H1 (cell line): ENCODE results near the gene TMEM253. TPM values are rescaled to one million over a fixed set of nuclear protein-coding genes. Genes with fewer than 3 reads are reported as not detected.

ENCODE experiments used
- CTCF ChIA-PET: fragments of 300-600 bp; sonication (Branson Sonifier 250); formaldehyde crosslinking; loops from one replicate; lab custom pipeline; 2021; ENCODE audit not compliant: partially characterized antibody; lab: Charles Lee
- POLR2A ChIA-PET: fragments of 300-600 bp; sonication (Branson Sonifier 250); formaldehyde crosslinking; loops from one replicate; lab custom pipeline; 2021; ENCODE audit warnings: inconsistent platforms; ENCODE audit not compliant: partially characterized antibody; lab: Charles Lee
- DNase-seq, 2 experiments: peaks; one replicate each; pipeline versions ENCODE4 v3.0.0 to v3.0.0-alpha.2; 2010 to 2022; ENCODE audit warnings: low spot score in 2 of 2, low read depth in 1 of 2, mixed read lengths in 1 of 2
- FAIRE-seq: peaks from 2 replicates; lab custom pipeline; 2011; peaks lifted over from hg19 to GRCh38; lab: Jason Lieb, UNC
- H2AFZ ChIP-seq: 2 replicates; pipeline ENCODE4 v1.8.1; 2012; ENCODE audit warnings: low read length, inconsistent platforms
- H2AK5ac ChIP-seq: 2 replicates; pipeline ENCODE4 v1.6.1; 2013; ENCODE audit warnings: low read depth, low read length
- H2BK120ac ChIP-seq: replicated peaks from 2 replicates; pipeline ENCODE3; 2013; ENCODE audit warnings: low read depth, low read length, inconsistent platforms
- H2BK12ac ChIP-seq: 2 replicates; pipeline ENCODE4 v1.6.1; 2013; ENCODE audit warnings: low read depth, low read length
- H2BK15ac ChIP-seq: 2 replicates; pipeline ENCODE4 v1.6.1; 2013; ENCODE audit warnings: low read length
- H2BK20ac ChIP-seq: 2 replicates; pipeline ENCODE4 v1.6.1; 2013; ENCODE audit warnings: low read length
- H2BK5ac ChIP-seq: 2 replicates; pipeline ENCODE4 v1.6.1; 2013; ENCODE audit warnings: low read depth, low read length
- H3K14ac ChIP-seq: 2 replicates; pipeline ENCODE4 v1.6.1; 2013; ENCODE audit warnings: inconsistent platforms; ENCODE audit not compliant: insufficient read length
- H3K18ac ChIP-seq: 2 replicates; pipeline ENCODE4 v1.6.1; 2013; ENCODE audit warnings: low read length; ENCODE audit errors: extremely low read depth
- H3K23ac ChIP-seq: 2 replicates; pipeline ENCODE4 v1.6.1; 2013; ENCODE audit warnings: inconsistent platforms; ENCODE audit not compliant: insufficient read length
- H3K23me2 ChIP-seq: 2 replicates; pipeline ENCODE4 v1.6.1; 2013; ENCODE audit warnings: low read depth, low read length
- H3K27ac ChIP-seq: 2 replicates; pipeline ENCODE4 v1.6.1; 2011; ENCODE audit warnings: low read depth, low read length, inconsistent platforms
- H3K27me3 ChIP-seq, 4 experiments: replicated peaks in 1 of 4; 1 replicate in 1 of 4; 2 replicates in 3 of 4; pipeline versions ENCODE4 v1.6.1 to v1.8.1; 2011 to 2013; ENCODE audit warnings: low read length in 3 of 4, mild to moderate bottlenecking in 3 of 4, inconsistent platforms in 2 of 4, mixed read lengths in 2 of 4, moderate library complexity in 1 of 4; ENCODE audit not compliant: control insufficient read depth in 3 of 4, insufficient read depth in 3 of 4; ENCODE audit errors: extremely low read depth in 1 of 4
- H3K36me3 ChIP-seq, 4 experiments: 2 replicates each; pipeline versions ENCODE4 v1.6.1 to v1.8.1; 2011 to 2013; ENCODE audit warnings: mild to moderate bottlenecking in 4 of 4, low read length in 3 of 4, moderate library complexity in 2 of 4, control low read depth in 1 of 4, inconsistent platforms in 1 of 4; ENCODE audit not compliant: insufficient read depth in 4 of 4, control insufficient read depth in 2 of 4
- H3K4ac ChIP-seq: replicated peaks from 2 replicates; pipeline ENCODE3; 2013; ENCODE audit warnings: low read length, low read depth, mixed read lengths, inconsistent platforms; ENCODE audit not compliant: insufficient read length
- H3K4me1 ChIP-seq, 4 experiments: replicated peaks in 1 of 4; 1 replicate in 1 of 4; 2 replicates in 3 of 4; pipeline versions ENCODE4 v1.6.1 to v1.8.1; 2011 to 2013; ENCODE audit warnings: low read length in 3 of 4, inconsistent platforms in 2 of 4, mixed read lengths in 1 of 4; ENCODE audit not compliant: insufficient read depth in 4 of 4, control insufficient read depth in 3 of 4
- H3K4me2 ChIP-seq, 2 experiments: 2 replicates each; pipeline versions ENCODE4 v1.6.1 to v1.8.1; 2011 to 2013; ENCODE audit warnings: low read depth in 2 of 2, low read length in 2 of 2, control low read depth in 1 of 2, inconsistent platforms in 1 of 2, mild to moderate bottlenecking in 1 of 2; ENCODE audit not compliant: insufficient read depth in 1 of 2
- H3K4me3 ChIP-seq, 4 experiments: fragments of 200-600, 300-600 bp in 1 of 4; sonication (generic), shearing (Covaris generic), sonication (Bioruptor Twin) in 1 of 4; 2 replicates each; pipeline versions ENCODE4 v1.5.1 to v1.8.1; 2011 to 2016; ENCODE audit warnings: low read length in 4 of 4, low read depth in 3 of 4, control low read depth in 2 of 4, inconsistent platforms in 2 of 4, mild to moderate bottlenecking in 2 of 4, mixed read lengths in 1 of 4, moderate library complexity in 1 of 4; ENCODE audit not compliant: insufficient read depth in 2 of 4; ENCODE audit errors: extremely low read depth in 1 of 4
- H3K56ac ChIP-seq: replicated peaks from 2 replicates; pipeline ENCODE3; 2013; ENCODE audit warnings: low read depth, mild to moderate bottlenecking, mixed read lengths, low read length, inconsistent platforms; ENCODE audit not compliant: insufficient read length
- H3K79me1 ChIP-seq: 2 replicates; pipeline ENCODE4 v1.6.1; 2013; ENCODE audit warnings: low read depth, low read length, control low read depth
- H3K79me2 ChIP-seq, 2 experiments: 2 replicates each; pipeline versions ENCODE4 v1.6.1 to v1.8.1; 2012 to 2013; ENCODE audit warnings: low read length in 2 of 2, mild to moderate bottlenecking in 2 of 2, inconsistent platforms in 1 of 2; ENCODE audit not compliant: insufficient read depth in 2 of 2, control insufficient read depth in 1 of 2
- H3K9ac ChIP-seq, 4 experiments: replicated peaks in 1 of 4; 1 replicate in 1 of 4; 2 replicates in 3 of 4; pipeline versions ENCODE4 v1.6.1 to v1.8.1; 2011 to 2013; ENCODE audit warnings: low read depth in 3 of 4, low read length in 3 of 4, control low read depth in 2 of 4, mild to moderate bottlenecking in 2 of 4, moderate library complexity in 2 of 4, inconsistent platforms in 1 of 4; ENCODE audit errors: extremely low read depth in 1 of 4
- H3K9me3 ChIP-seq, 2 experiments: 2 replicates each; pipeline versions ENCODE4 v1.6.1 to v1.8.1; 2012 to 2013; ENCODE audit warnings: mild to moderate bottlenecking in 2 of 2, moderate library complexity in 2 of 2, control low read depth in 1 of 2, inconsistent platforms in 1 of 2, low read depth in 1 of 2, low read length in 1 of 2, mixed read lengths in 1 of 2; ENCODE audit not compliant: insufficient read depth in 2 of 2
- H4K20me1 ChIP-seq, 2 experiments: replicated peaks in 1 of 2; 2 replicates each; pipeline versions ENCODE3 to v1.8.1; 2011 to 2013; ENCODE audit warnings: inconsistent platforms in 2 of 2, low read length in 2 of 2, mild to moderate bottlenecking in 1 of 2; ENCODE audit not compliant: insufficient read depth in 2 of 2, control insufficient read depth in 1 of 2
- H4K5ac ChIP-seq: 2 replicates; pipeline ENCODE4 v1.6.1; 2013; ENCODE audit warnings: low read length, low read depth, mixed read lengths, inconsistent platforms; ENCODE audit not compliant: insufficient read length
- H4K8ac ChIP-seq: 2 replicates; pipeline ENCODE4 v1.8.0; 2013; ENCODE audit warnings: mild to moderate bottlenecking, moderate library complexity, low read length, inconsistent platforms; ENCODE audit not compliant: insufficient read depth; ENCODE audit errors: extremely low read depth
- H4K91ac ChIP-seq: replicated peaks from 2 replicates; pipeline ENCODE3; 2013; ENCODE audit warnings: low read length, mixed read lengths, inconsistent platforms; ENCODE audit not compliant: insufficient read length
- BRCA1 ChIP-seq: IDR thresholded peaks from 2 replicates; pipeline ENCODE4 v1.6.1; 2012; ENCODE audit warnings: low read depth, low read length, improper control_type of control experiment
- FOSL1 ChIP-seq: IDR thresholded peaks from 2 replicates; pipeline ENCODE4 v1.6.1; 2011; ENCODE audit warnings: mild to moderate bottlenecking, low read depth, low read length, moderate library complexity; ENCODE audit not compliant: insufficient read depth
- GTF2F1 ChIP-seq: IDR thresholded peaks from 2 replicates; pipeline ENCODE4 v1.6.1; 2012; ENCODE audit warnings: low read depth, low read length, improper control_type of control experiment, borderline replicate concordance
- HDAC6 ChIP-seq: IDR thresholded peaks from one replicate; pipeline ENCODE4 v1.7.1; 2012; ENCODE audit warnings: low read depth, mild to moderate bottlenecking, inconsistent platforms, low read length, moderate library complexity
- JUN ChIP-seq: IDR thresholded peaks from 2 replicates; pipeline ENCODE4 v1.6.1; 2011; ENCODE audit warnings: low read depth, mild to moderate bottlenecking, improper control_type of control experiment, low read length
- KDM5A ChIP-seq: fragments of 200-600 bp; IDR thresholded peaks from 2 replicates; pipeline ENCODE4 v1.7.1; 2012; ENCODE audit warnings: mild to moderate bottlenecking, low read length, inconsistent platforms, mixed read lengths
- NANOG ChIP-seq: IDR thresholded peaks from 2 replicates; pipeline ENCODE4 v1.6.1; 2011; ENCODE audit warnings: low read length, low read depth, mild to moderate bottlenecking, inconsistent platforms; ENCODE audit not compliant: insufficient read depth, poor library complexity, severe bottlenecking
- POLR2AphosphoS5 ChIP-seq: IDR thresholded peaks from 2 replicates; pipeline ENCODE4 v1.6.1; 2011; ENCODE audit warnings: low read depth, low read length
- RAD21 ChIP-seq, 2 experiments: IDR thresholded peaks in 1 of 2; conservative IDR thresholded peaks in 1 of 2; 2 replicates each; pipeline ENCODE4 v1.6.1; 2011; ENCODE audit warnings: low read depth in 2 of 2, low read length in 2 of 2, improper control_type of control experiment in 1 of 2, inconsistent platforms in 1 of 2, mild to moderate bottlenecking in 1 of 2, moderate library complexity in 1 of 2
- SP2 ChIP-seq: IDR thresholded peaks from 2 replicates; pipeline ENCODE4 v1.6.1; 2012; ENCODE audit warnings: mild to moderate bottlenecking, low read length, inconsistent platforms
- SUZ12 ChIP-seq: fragments of 200-600 bp; sonication (generic); IDR thresholded peaks from 2 replicates; pipeline ENCODE4 v1.6.1; 2012; ENCODE audit warnings: mild to moderate bottlenecking, inconsistent platforms, low read length, moderate library complexity, mixed read lengths
- WGBS, 2 experiments: shearing (Covaris generic) in 1 of 2; methylation state at CpG; one replicate each; pipeline versions ENCODE4 v1.1.6 to v1.1.7; 2013 to 2015; ENCODE audit warnings: low lambda C conversion rate in 2 of 2, mixed read lengths in 2 of 2, inconsistent platforms in 1 of 2, low coverage in 1 of 2, missing lambda C conversion rate in 1 of 2; ENCODE audit not compliant: insufficient replicate concordance in 2 of 2, insufficient coverage in 1 of 2, insufficient read length in 1 of 2; ENCODE audit errors: extremely low coverage in 1 of 2, missing lambda C conversion rate in 1 of 2; 5-methylcytosine and 5-hydroxymethylcytosine counted together
- polyA plus RNA-seq, 7 experiments: library from polyadenylated mRNA; depleted of rRNA in 3 of 7; stranded (reverse) in 5 of 7; unstranded in 2 of 7; fragments of >200 nt in 5 of 7; fragments of 200-250 nt in 2 of 7; gene quantifications; 1 replicate in 5 of 7; 2 replicates in 1 of 7; 4 replicates in 1 of 7; pipeline versions ENCODE4 v1.2.1 to v1.2.3, GENCODE V29; 2011 to 2013; ENCODE audit warnings: missing spikeins in 2 of 7, mixed read lengths in 2 of 7
- total RNA-seq: library from RNA; stranded (reverse); fragmentation: NEBNext Ultra II Directional; extraction: Animal tissue kit (Norgen Biotek cat#: 25700); gene quantifications from 2 replicates; pipeline ENCODE4 v1.2.1, GENCODE V29; 2021
- TF ChIP-seq, protein P1 (sequence below): IDR thresholded peaks from 2 replicates; pipeline ENCODE4 v1.6.1; 2011; ENCODE audit warnings: low read length, improper control_type of control experiment
- TF ChIP-seq, protein P2 (sequence below): IDR thresholded peaks from 2 replicates; pipeline ENCODE4 v1.6.1; 2012; ENCODE audit warnings: inconsistent platforms

TMEM253 gene
- total and polyA plus RNA-seq, 2 of the 8 experiments (the other 6 are each of a cell fraction or from before 2014, with no cell fraction given): 1.9 to 2.2 TPM

DNA sequence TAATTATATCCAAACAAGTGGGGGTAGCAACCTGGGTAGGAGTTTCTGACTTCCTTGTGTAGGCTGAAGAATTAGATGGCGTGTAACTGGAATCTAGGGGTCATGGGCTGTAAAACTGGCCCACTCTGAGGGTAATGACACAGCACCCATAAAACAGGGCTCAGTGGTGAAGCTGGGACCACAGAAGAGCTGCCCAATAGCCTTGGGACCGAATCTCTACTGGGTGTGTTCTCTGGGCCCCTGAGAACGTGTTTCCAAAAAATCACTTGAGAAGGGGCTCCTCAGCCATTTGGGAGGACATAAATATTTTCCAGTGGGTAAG, 39.6 kb upstream of the TMEM253 start:
- Histone ChIP-seq H4K8ac (no peak overlapping the region), H3K18ac (no peak overlapping the region), H3K4ac (no peak overlapping the region), H4K20me1 (no peaks in the 10 kb centered on the region), H4K91ac (no peak overlapping the region), H2BK12ac (no peak overlapping the region), H2AK5ac (no peak overlapping the region), H3K27ac (no peak overlapping the region), H2BK15ac (no peak overlapping the region), H3K27me3 (no peaks in the 10 kb centered on the region; a peak in 1 of 7 replicates), H3K36me3 (no peaks in the 10 kb centered on the region), H3K79me1 (no peaks in the 10 kb centered on the region), H4K5ac (no peak overlapping the region), H3K14ac (no peak overlapping the region), H3K4me3 (no peak overlapping the region), H3K4me1 (no peaks in the 10 kb centered on the region; a peak in 1 of 7 replicates), H2AFZ (no peak overlapping the region), H3K23me2 (no peaks in the 10 kb centered on the region), H3K79me2 (no peaks in the 10 kb centered on the region), H2BK20ac (no peak overlapping the region), H2BK120ac (no peak overlapping the region), H3K4me2 (no peak overlapping the region), H3K9me3 (no peaks in the 10 kb centered on the region), H3K56ac (no peak overlapping the region), H3K23ac (no peak overlapping the region), H2BK5ac (no peak overlapping the region), H3K9ac (no peak overlapping the region)
- DNase-seq: no peak
- POLR2A ChIA-PET: interaction anchor here (3.7 kb wide), 1 partner anchor 10 kb away, joined by 17 read pairs; no protein-coding TSS in a partner anchor
- WGBS, 2 experiments: 86% methylated on average over 3 of the region's 3 CpGs; no CpG with 5 or more reads in 1 of the 2 experiments
- CTCF ChIA-PET: interaction anchor here (0.7 to 2.6 kb wide), 6 partner anchors 10 to 56 kb away, joined by 3 to 12 read pairs (median 4); no protein-coding TSS in a partner anchor
- no peak for FAIRE-seq
- TF ChIP-seq JUN (no peak), KDM5A (no peak), HDAC6 (no peak), NANOG (no peak), RAD21 (IDR thresholded peaks at IDR 0.05 in 1 of 2, conservative IDR thresholded peaks at IDR 0.05 in 1 of 2; ENCODE audit: low read depth in 2 of 2, low read length in 2 of 2) (no peak), SUZ12 (no peak), SP2 (no peak), POLR2AphosphoS5 (no peak), GTF2F1 (no peak), BRCA1 (no peak), FOSL1 (no peak)
- TF ChIP-seq, protein P1, sequence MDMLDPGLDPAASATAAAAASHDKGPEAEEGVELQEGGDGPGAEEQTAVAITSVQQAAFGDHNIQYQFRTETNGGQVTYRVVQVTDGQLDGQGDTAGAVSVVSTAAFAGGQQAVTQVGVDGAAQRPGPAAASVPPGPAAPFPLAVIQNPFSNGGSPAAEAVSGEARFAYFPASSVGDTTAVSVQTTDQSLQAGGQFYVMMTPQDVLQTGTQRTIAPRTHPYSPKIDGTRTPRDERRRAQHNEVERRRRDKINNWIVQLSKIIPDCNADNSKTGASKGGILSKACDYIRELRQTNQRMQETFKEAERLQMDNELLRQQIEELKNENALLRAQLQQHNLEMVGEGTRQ: no peak
- TF ChIP-seq, protein P2, sequence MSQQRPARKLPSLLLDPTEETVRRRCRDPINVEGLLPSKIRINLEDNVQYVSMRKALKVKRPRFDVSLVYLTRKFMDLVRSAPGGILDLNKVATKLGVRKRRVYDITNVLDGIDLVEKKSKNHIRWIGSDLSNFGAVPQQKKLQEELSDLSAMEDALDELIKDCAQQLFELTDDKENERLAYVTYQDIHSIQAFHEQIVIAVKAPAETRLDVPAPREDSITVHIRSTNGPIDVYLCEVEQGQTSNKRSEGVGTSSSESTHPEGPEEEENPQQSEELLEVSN: no peak
